ENCODE measurements around the gene DNAJC3. TPM values are rescaled to one million over a fixed set of nuclear protein-coding genes. Genes with fewer than 3 reads are reported as not detected.

DNAJC3 gene
- total and polyA plus RNA-seq, 2 of the 8 experiments (the other 6 are each of a cell fraction or from before 2014, with no cell fraction given) = 4.3 to 24.1 TPM

GRCh38 chr13:95763601-95764000 is 86.7 kb downstream of the DNAJC3 start:
- no peak overlapping the region for H4K8ac ChIP-seq (ENCODE audit: extremely low read depth, insufficient read depth, low read length)
- H3K79me2 ChIP-seq (ENCODE audit: control insufficient read depth in 1 of 2, insufficient read depth in 2 of 2, low read length in 2 of 2) = no peaks in the 10 kb centered on the region
- H2BK15ac ChIP-seq (ENCODE audit: low read length) = no peak overlapping the region
- no peak overlapping the region for H3K14ac ChIP-seq (ENCODE audit: insufficient read length)
- H4K91ac ChIP-seq (replicated peaks; ENCODE audit: insufficient read length, low read length) = no peak overlapping the region
- no peak for FAIRE-seq
- no peak overlapping the region for H3K4ac ChIP-seq (replicated peaks; ENCODE audit: insufficient read length, low read depth, low read length)
- H4K20me1 ChIP-seq (replicated peaks in 1 of 2; ENCODE audit: control insufficient read depth in 1 of 2, insufficient read depth in 2 of 2, low read length in 2 of 2) = no peaks in the 10 kb centered on the region
- no peaks in the 10 kb centered on the region for H3K9me3 ChIP-seq (ENCODE audit: insufficient read depth in 2 of 2, low read depth in 1 of 2, low read length in 1 of 2)
- no peak overlapping the region for H2AK5ac ChIP-seq (ENCODE audit: low read depth, low read length)
- no peaks in the 10 kb centered on the region for H3K27me3 ChIP-seq (replicated peaks in 1 of 4; ENCODE audit: control insufficient read depth in 3 of 4, extremely low read depth in 1 of 4, insufficient read depth in 3 of 4, low read length in 3 of 4)
- no peaks in the 10 kb centered on the region for H3K23me2 ChIP-seq (ENCODE audit: low read depth, low read length)
- H2BK5ac ChIP-seq (ENCODE audit: low read depth, low read length) = no peak overlapping the region
- no peak overlapping the region for H2BK20ac ChIP-seq (ENCODE audit: low read length)
- peaks cover 0 to 9% (median 1%) of the 10 kb centered on the region in 4 experiments; a peak in 2 of 8 replicates for H3K36me3 ChIP-seq (ENCODE audit: control insufficient read depth in 2 of 4, insufficient read depth in 4 of 4, low read length in 3 of 4)
- no peak overlapping the region for H3K23ac ChIP-seq (ENCODE audit: insufficient read length)
- H3K4me3 ChIP-seq (ENCODE audit: extremely low read depth in 1 of 4, insufficient read depth in 2 of 4, low read depth in 3 of 4, low read length in 4 of 4) = no peak overlapping the region
- 88% methylated on average over 4 of the region's 4 CpGs; no CpG with 5 or more reads in 1 of the 2 experiments for WGBS, 2 experiments (ENCODE audit: extremely low coverage in 1 of 2, insufficient coverage in 1 of 2, insufficient read length in 1 of 2, insufficient replicate concordance in 2 of 2, low coverage in 1 of 2, low lambda C conversion rate in 2 of 2, missing lambda C conversion rate in 1 of 2)
- no peak overlapping the region for H2AFZ ChIP-seq (ENCODE audit: low read length)
- H3K79me1 ChIP-seq (ENCODE audit: low read depth, low read length) = no peaks in the 10 kb centered on the region
- no peak overlapping the region for H3K9ac ChIP-seq (replicated peaks in 1 of 4; ENCODE audit: extremely low read depth in 1 of 4, low read depth in 3 of 4, low read length in 3 of 4)
- H2BK120ac ChIP-seq (replicated peaks; ENCODE audit: low read depth, low read length) = no peak overlapping the region
- no peak overlapping the region for H3K56ac ChIP-seq (replicated peaks; ENCODE audit: insufficient read length, low read depth, low read length)
- H2BK12ac ChIP-seq (ENCODE audit: low read depth, low read length) = no peak overlapping the region
- POLR2A ChIA-PET (ENCODE audit: partially characterized antibody) = interaction anchor here (1.6 kb wide), 1 partner anchor 87 kb away, joined by 3 read pairs; the partner anchor contains the start of gene DNAJC3
- H4K5ac ChIP-seq (ENCODE audit: insufficient read length, low read depth, low read length) = no peak overlapping the region
- H3K27ac ChIP-seq (ENCODE audit: low read depth, low read length) = no peak overlapping the region
- H3K4me1 ChIP-seq (replicated peaks in 1 of 4; ENCODE audit: control insufficient read depth in 3 of 4, insufficient read depth in 4 of 4, low read length in 3 of 4) = no peaks in the 10 kb centered on the region
- no peak overlapping the region for H3K18ac ChIP-seq (ENCODE audit: extremely low read depth, low read length)
- DNase-seq (ENCODE audit: low read depth in 1 of 2, low spot score in 2 of 2) = no peak
- no peak overlapping the region for H3K4me2 ChIP-seq (ENCODE audit: insufficient read depth in 1 of 2, low read depth in 2 of 2, low read length in 2 of 2)
- CTCF ChIA-PET (ENCODE audit: partially characterized antibody) = interaction anchor here (0.9 to 1.7 kb wide), 4 partner anchors 18 to 70 kb away, joined by 3 to 5 read pairs (median 4); no protein-coding TSS in a partner anchor
- TF ChIP-seq MAFK (IDR thresholded peaks at IDR 0.05; ENCODE audit: low read depth, low read length) (no peak), JUND (IDR thresholded peaks at IDR 0.05; ENCODE audit: low read length) (no peak), RBBP5 (IDR thresholded peaks at IDR 0.05; ENCODE audit: borderline replicate concordance, low read depth, low read length) (no peak), TAF7 (optimal IDR thresholded peaks at IDR 0.05; ENCODE audit: borderline replicate concordance, low read depth, low read length) (no peak), KDM4A (IDR thresholded peaks at IDR 0.05; ENCODE audit: low read depth, low read length, severe bottlenecking) (no peak), SAP30 (IDR thresholded peaks at IDR 0.05; ENCODE audit: insufficient read depth, insufficient replicate concordance, low read length) (no peak), KDM5A (IDR thresholded peaks at IDR 0.05; ENCODE audit: low read length) (no peak)
- TF ChIP-seq, protein P1, sequence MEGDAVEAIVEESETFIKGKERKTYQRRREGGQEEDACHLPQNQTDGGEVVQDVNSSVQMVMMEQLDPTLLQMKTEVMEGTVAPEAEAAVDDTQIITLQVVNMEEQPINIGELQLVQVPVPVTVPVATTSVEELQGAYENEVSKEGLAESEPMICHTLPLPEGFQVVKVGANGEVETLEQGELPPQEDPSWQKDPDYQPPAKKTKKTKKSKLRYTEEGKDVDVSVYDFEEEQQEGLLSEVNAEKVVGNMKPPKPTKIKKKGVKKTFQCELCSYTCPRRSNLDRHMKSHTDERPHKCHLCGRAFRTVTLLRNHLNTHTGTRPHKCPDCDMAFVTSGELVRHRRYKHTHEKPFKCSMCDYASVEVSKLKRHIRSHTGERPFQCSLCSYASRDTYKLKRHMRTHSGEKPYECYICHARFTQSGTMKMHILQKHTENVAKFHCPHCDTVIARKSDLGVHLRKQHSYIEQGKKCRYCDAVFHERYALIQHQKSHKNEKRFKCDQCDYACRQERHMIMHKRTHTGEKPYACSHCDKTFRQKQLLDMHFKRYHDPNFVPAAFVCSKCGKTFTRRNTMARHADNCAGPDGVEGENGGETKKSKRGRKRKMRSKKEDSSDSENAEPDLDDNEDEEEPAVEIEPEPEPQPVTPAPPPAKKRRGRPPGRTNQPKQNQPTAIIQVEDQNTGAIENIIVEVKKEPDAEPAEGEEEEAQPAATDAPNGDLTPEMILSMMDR (IDR thresholded peaks at IDR 0.05; ENCODE audit: control extremely low read depth in 1 of 3, insufficient read depth in 1 of 3, low read depth in 1 of 3, low read length in 3 of 3) = no peak
- TF ChIP-seq, protein P2, sequence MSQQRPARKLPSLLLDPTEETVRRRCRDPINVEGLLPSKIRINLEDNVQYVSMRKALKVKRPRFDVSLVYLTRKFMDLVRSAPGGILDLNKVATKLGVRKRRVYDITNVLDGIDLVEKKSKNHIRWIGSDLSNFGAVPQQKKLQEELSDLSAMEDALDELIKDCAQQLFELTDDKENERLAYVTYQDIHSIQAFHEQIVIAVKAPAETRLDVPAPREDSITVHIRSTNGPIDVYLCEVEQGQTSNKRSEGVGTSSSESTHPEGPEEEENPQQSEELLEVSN (IDR thresholded peaks at IDR 0.05) = no peak
